Measurements from ENCODE around the gene IFI6.
"Not testable (repeated sequence)": the region's sequence is repeated elsewhere in the genome, so short reads cannot be mapped to it uniquely, and the experiment has no call there.

Gene IFI6

GRCh38 chr1:27671964-27672749 is at the start of gene IFI6:
IFI6 (minus strand) TSS chr1:27672192; CDS start chr1:27669314, 2,878 bp downstream.
- DNase-seq (ENCODE audit: low read depth in 1 of 2, low spot score in 1 of 2), result peak; percentile 33 to 75

GRCh38 chr1:27719286-27720251 is 47.6 kb upstream of the IFI6 start:
- DNase-seq (ENCODE audit: low read depth in 1 of 2, low spot score in 1 of 2), result no peak

- DNase-seq (ENCODE audit: low read depth in 1 of 2, low spot score in 1 of 2), result no peak
Measured at GRCh38 chr1:27716262-27716895, 44.4 kb upstream of the IFI6 start.

GRCh38 chr1:27713869-27714513 is 42.0 kb upstream of the IFI6 start:
- DNase-seq (ENCODE audit: low read depth in 1 of 2, low spot score in 1 of 2), result no peak

GRCh38 chr1:27713139-27713725 is 41.2 kb upstream of the IFI6 start:
- DNase-seq (ENCODE audit: low read depth in 1 of 2, low spot score in 1 of 2), result no peak

- no peak for DNase-seq (ENCODE audit: low read depth in 1 of 2, low spot score in 1 of 2)
Measured at GRCh38 chr1:27710574-27710973, 38.6 kb upstream of the IFI6 start.

- DNase-seq (ENCODE audit: low read depth in 1 of 2, low spot score in 1 of 2), result no peak
Measured at GRCh38 chr1:27705545-27705944, 33.6 kb upstream of the IFI6 start.

- no peak for DNase-seq (ENCODE audit: low read depth in 1 of 2, low spot score in 1 of 2)
Measured at GRCh38 chr1:27704958-27705357, 33.0 kb upstream of the IFI6 start.

GRCh38 chr1:27696835-27697234 is 24.8 kb upstream of the IFI6 start:
- DNase-seq (ENCODE audit: low read depth in 1 of 2, low spot score in 1 of 2), result not testable (repeated sequence)

GRCh38 chr1:27690183-27690582 is 18.2 kb upstream of the IFI6 start:
- no peak for DNase-seq (ENCODE audit: low read depth in 1 of 2, low spot score in 1 of 2)

- DNase-seq (ENCODE audit: low read depth in 1 of 2, low spot score in 1 of 2), result no peak
Measured at GRCh38 chr1:27689423-27690173, 17.6 kb upstream of the IFI6 start.

- DNase-seq (ENCODE audit: low read depth in 1 of 2, low spot score in 1 of 2), result no peak
Measured at GRCh38 chr1:27687906-27688305, 15.9 kb upstream of the IFI6 start.

- no peak for DNase-seq (ENCODE audit: low read depth in 1 of 2, low spot score in 1 of 2)
Measured at GRCh38 chr1:27686223-27686990, 14.4 kb upstream of the IFI6 start.

GRCh38 chr1:27684176-27684575 is 12.2 kb upstream of the IFI6 start:
- no peak for DNase-seq (ENCODE audit: low read depth in 1 of 2, low spot score in 1 of 2)

GRCh38 chr1:27682351-27682944 is 10.5 kb upstream of the IFI6 start:
- DNase-seq (ENCODE audit: low read depth in 1 of 2, low spot score in 1 of 2), result no peak

GRCh38 chr1:27681580-27681979 is 9.6 kb upstream of the IFI6 start:
- DNase-seq (ENCODE audit: low read depth in 1 of 2, low spot score in 1 of 2), result not testable (repeated sequence)

GRCh38 chr1:27680225-27680791 is 8.3 kb upstream of the IFI6 start:
- not testable (repeated sequence) for DNase-seq (ENCODE audit: low read depth in 1 of 2, low spot score in 1 of 2)

- no peak for DNase-seq (ENCODE audit: low read depth in 1 of 2, low spot score in 1 of 2)
Measured at GRCh38 chr1:27678747-27679146, 6.8 kb upstream of the IFI6 start.

Measured in activated CD4-positive, alpha-beta T cell treated with anti-CD3 and anti-CD28 coated beads, Interleukin-2, amount 50 U/mL, for 24 hours (primary cell).